Mucosa of descending colon (tissue), 3 donors: ENCODE measurements around the gene ZMIZ1. TPM values are rescaled to one million over a fixed set of nuclear protein-coding genes. Genes with fewer than 3 reads are reported as not detected.
A peak's percentile ranks its signal among the peaks of the same experiment; 100 is the strongest.

Source experiments
- ATAC-seq: fragments of 200-7000 bp; cut with Tn5 transposase; one replicate; pipeline ENCODE4 v1.9.1; 2020; ENCODE audit warnings: mild to moderate bottlenecking, moderate library complexity
- DNase-seq, 3 donors: peaks; one replicate each; pipeline ENCODE4 v3.0.0-alpha.2; 2020
- H3K36me3 ChIP-seq: fragments of 200-600 bp; one replicate; pipeline ENCODE4 v1.8.0; 2021; ENCODE audit warnings: low read depth, mild to moderate bottlenecking
- H3K4me1 ChIP-seq: fragments of 200-600 bp; one replicate; pipeline ENCODE4 v1.8.0; 2021; ENCODE audit warnings: low read depth, mild to moderate bottlenecking
- H3K4me3 ChIP-seq: fragments of 200-600 bp; one replicate; pipeline ENCODE4 v1.8.0; 2021; ENCODE audit warnings: mild to moderate bottlenecking
- H3K9me3 ChIP-seq: fragments of 200-600 bp; one replicate; pipeline ENCODE4 v1.8.0; 2021; ENCODE audit warnings: mild to moderate bottlenecking
- CTCF ChIP-seq: fragments of 200-600 bp; IDR thresholded peaks from one replicate; pipeline ENCODE4 v1.8.0; 2022; ENCODE audit warnings: antibody characterized with exemption, mild to moderate bottlenecking
- intact Hi-C, 2 donors: fragments of 100-400 bp; cut with DNase I in 1 of 2; cut with micrococcal nuclease in 1 of 2; formaldehyde crosslinking; loops; one replicate each; pipeline versions ENCODE4 v1.11.0 to v1.11.1; 2022; cut with DNase I, micrococcal nuclease
- total RNA-seq, 3 donors: library from RNA; stranded (reverse); fragmentation: NEBNext Ultra II Directional in 2 of 3; extraction: Animal tissue kit (Norgen Biotek cat#: 25700) in 2 of 3; gene quantifications; one replicate each; pipeline versions ENCODE4 v1.2.1 to v1.2.4, GENCODE V29; 2021 to 2023
- donor health status: DM: no; HTN: no; CAD: no; lungs with moderate emphysema.
- donor health status: DM: no; HTN: no; CAD: no.
- donor health status: DM: no; HTN: yes; CAD: no.

Gene ZMIZ1
- total RNA-seq, 3 donors from 2014 or later = 61.4 to 103 (median 89.1) TPM

- ATAC-seq (no peak), DNase-seq (no peak)
- no peak overlapping the region for H3K4me3 ChIP-seq
- H3K4me1 ChIP-seq = peaks cover 23% of the 10 kb centered on the region
- no peak for TF ChIP-seq CTCF
- H3K9me3 ChIP-seq = no peaks in the 10 kb centered on the region
- intact Hi-C loops = no loop called here
- no peaks in the 10 kb centered on the region for H3K36me3 ChIP-seq
Measured at GRCh38 chr10:79113827-79114226, 45.1 kb downstream of the ZMIZ1 start.

GRCh38 chr10:79115302-79115701 lies 46.5 kb downstream of the ZMIZ1 start:
- no peak for ATAC-seq
- peaks cover 23% of the 10 kb centered on the region for H3K4me1 ChIP-seq
- intact Hi-C loops = no loop called here

GRCh38 chr10:79116368-79116767 lies 47.6 kb downstream of the ZMIZ1 start:
- intact Hi-C loops = no loop called here
- TF ChIP-seq CTCF = no peak
- DNase-seq (no peak), ATAC-seq (no peak)
- H3K4me3 ChIP-seq = no peak overlapping the region
- H3K9me3 ChIP-seq = no peaks in the 10 kb centered on the region
- H3K4me1 ChIP-seq = peaks cover 23% of the 10 kb centered on the region
- H3K36me3 ChIP-seq = no peaks in the 10 kb centered on the region

More at GRCh38 chr10:79115302-79115701, 46.5 kb downstream of the ZMIZ1 start:
- no peaks in the 10 kb centered on the region for H3K9me3 ChIP-seq
- H3K4me3 ChIP-seq = no peak overlapping the region
- no peaks in the 10 kb centered on the region for H3K36me3 ChIP-seq
- no peak for TF ChIP-seq CTCF
- no peak for DNase-seq

- Histone ChIP-seq H3K9me3 (no peaks in the 10 kb centered on the region), H3K4me3 (no peak overlapping the region), H3K36me3 (no peaks in the 10 kb centered on the region), H3K4me1 (peaks cover 23% of the 10 kb centered on the region)
- no peak for TF ChIP-seq CTCF
- ATAC-seq (peak; percentile 50), DNase-seq (peak in 1 of 3 donors; percentile 62)
- intact Hi-C loops = no loop called here
Measured at GRCh38 chr10:79116801-79117723, 48.3 kb downstream of the ZMIZ1 start.

GRCh38 chr10:79118286-79119202 lies 49.8 kb downstream of the ZMIZ1 start:
- intact Hi-C loops = no loop called here
- no peak overlapping the region for H3K4me3 ChIP-seq
- H3K36me3 ChIP-seq = no peaks in the 10 kb centered on the region
- ATAC-seq (no peak), DNase-seq (no peak)
- H3K9me3 ChIP-seq = no peaks in the 10 kb centered on the region
- TF ChIP-seq CTCF = no peak
- peaks cover 19% of the 10 kb centered on the region for H3K4me1 ChIP-seq
